H1 (cell line): Measurements from ENCODE around the gene NPHP4. TPM values are rescaled to one million over a fixed set of nuclear protein-coding genes. Genes with fewer than 3 reads are reported as not detected.

Experiments
- CTCF ChIA-PET: fragments of 300-600 bp; sonication (Branson Sonifier 250); formaldehyde crosslinking; loops from one replicate; lab custom pipeline; 2021; ENCODE audit not compliant: partially characterized antibody; lab: Charles Lee
- POLR2A ChIA-PET: fragments of 300-600 bp; sonication (Branson Sonifier 250); formaldehyde crosslinking; loops from one replicate; lab custom pipeline; 2021; ENCODE audit warnings: inconsistent platforms; ENCODE audit not compliant: partially characterized antibody; lab: Charles Lee
- DNase-seq, 2 experiments: peaks; one replicate each; pipeline versions ENCODE4 v3.0.0 to v3.0.0-alpha.2; 2010 to 2022; ENCODE audit warnings: low spot score in 2 of 2, low read depth in 1 of 2, mixed read lengths in 1 of 2
- FAIRE-seq: peaks from 2 replicates; lab custom pipeline; 2011; peaks lifted over from hg19 to GRCh38; lab: Jason Lieb, UNC
- H2AFZ ChIP-seq: 2 replicates; pipeline ENCODE4 v1.8.1; 2012; ENCODE audit warnings: low read length, inconsistent platforms
- H2AK5ac ChIP-seq: 2 replicates; pipeline ENCODE4 v1.6.1; 2013; ENCODE audit warnings: low read depth, low read length
- H2BK120ac ChIP-seq: replicated peaks from 2 replicates; pipeline ENCODE3; 2013; ENCODE audit warnings: low read depth, low read length, inconsistent platforms
- H2BK12ac ChIP-seq: 2 replicates; pipeline ENCODE4 v1.6.1; 2013; ENCODE audit warnings: low read depth, low read length
- H2BK15ac ChIP-seq: 2 replicates; pipeline ENCODE4 v1.6.1; 2013; ENCODE audit warnings: low read length
- H2BK20ac ChIP-seq: 2 replicates; pipeline ENCODE4 v1.6.1; 2013; ENCODE audit warnings: low read length
- H2BK5ac ChIP-seq: 2 replicates; pipeline ENCODE4 v1.6.1; 2013; ENCODE audit warnings: low read depth, low read length
- H3K14ac ChIP-seq: 2 replicates; pipeline ENCODE4 v1.6.1; 2013; ENCODE audit warnings: inconsistent platforms; ENCODE audit not compliant: insufficient read length
- H3K18ac ChIP-seq: 2 replicates; pipeline ENCODE4 v1.6.1; 2013; ENCODE audit warnings: low read length; ENCODE audit errors: extremely low read depth
- H3K23ac ChIP-seq: 2 replicates; pipeline ENCODE4 v1.6.1; 2013; ENCODE audit warnings: inconsistent platforms; ENCODE audit not compliant: insufficient read length
- H3K23me2 ChIP-seq: 2 replicates; pipeline ENCODE4 v1.6.1; 2013; ENCODE audit warnings: low read depth, low read length
- H3K27ac ChIP-seq: 2 replicates; pipeline ENCODE4 v1.6.1; 2011; ENCODE audit warnings: low read depth, low read length, inconsistent platforms
- H3K27me3 ChIP-seq, 4 experiments: replicated peaks in 1 of 4; 1 replicate in 1 of 4; 2 replicates in 3 of 4; pipeline versions ENCODE4 v1.6.1 to v1.8.1; 2011 to 2013; ENCODE audit warnings: low read length in 3 of 4, mild to moderate bottlenecking in 3 of 4, inconsistent platforms in 2 of 4, mixed read lengths in 2 of 4, moderate library complexity in 1 of 4; ENCODE audit not compliant: control insufficient read depth in 3 of 4, insufficient read depth in 3 of 4; ENCODE audit errors: extremely low read depth in 1 of 4
- H3K36me3 ChIP-seq, 4 experiments: 2 replicates each; pipeline versions ENCODE4 v1.6.1 to v1.8.1; 2011 to 2013; ENCODE audit warnings: mild to moderate bottlenecking in 4 of 4, low read length in 3 of 4, moderate library complexity in 2 of 4, control low read depth in 1 of 4, inconsistent platforms in 1 of 4; ENCODE audit not compliant: insufficient read depth in 4 of 4, control insufficient read depth in 2 of 4
- H3K4ac ChIP-seq: replicated peaks from 2 replicates; pipeline ENCODE3; 2013; ENCODE audit warnings: low read length, low read depth, mixed read lengths, inconsistent platforms; ENCODE audit not compliant: insufficient read length
- H3K4me1 ChIP-seq, 4 experiments: replicated peaks in 1 of 4; 1 replicate in 1 of 4; 2 replicates in 3 of 4; pipeline versions ENCODE4 v1.6.1 to v1.8.1; 2011 to 2013; ENCODE audit warnings: low read length in 3 of 4, inconsistent platforms in 2 of 4, mixed read lengths in 1 of 4; ENCODE audit not compliant: insufficient read depth in 4 of 4, control insufficient read depth in 3 of 4
- H3K4me2 ChIP-seq, 2 experiments: 2 replicates each; pipeline versions ENCODE4 v1.6.1 to v1.8.1; 2011 to 2013; ENCODE audit warnings: low read depth in 2 of 2, low read length in 2 of 2, control low read depth in 1 of 2, inconsistent platforms in 1 of 2, mild to moderate bottlenecking in 1 of 2; ENCODE audit not compliant: insufficient read depth in 1 of 2
- H3K4me3 ChIP-seq, 4 experiments: fragments of 200-600, 300-600 bp in 1 of 4; sonication (generic), shearing (Covaris generic), sonication (Bioruptor Twin) in 1 of 4; 2 replicates each; pipeline versions ENCODE4 v1.5.1 to v1.8.1; 2011 to 2016; ENCODE audit warnings: low read length in 4 of 4, low read depth in 3 of 4, control low read depth in 2 of 4, inconsistent platforms in 2 of 4, mild to moderate bottlenecking in 2 of 4, mixed read lengths in 1 of 4, moderate library complexity in 1 of 4; ENCODE audit not compliant: insufficient read depth in 2 of 4; ENCODE audit errors: extremely low read depth in 1 of 4
- H3K56ac ChIP-seq: replicated peaks from 2 replicates; pipeline ENCODE3; 2013; ENCODE audit warnings: low read depth, mild to moderate bottlenecking, mixed read lengths, low read length, inconsistent platforms; ENCODE audit not compliant: insufficient read length
- H3K79me1 ChIP-seq: 2 replicates; pipeline ENCODE4 v1.6.1; 2013; ENCODE audit warnings: low read depth, low read length, control low read depth
- H3K79me2 ChIP-seq, 2 experiments: 2 replicates each; pipeline versions ENCODE4 v1.6.1 to v1.8.1; 2012 to 2013; ENCODE audit warnings: low read length in 2 of 2, mild to moderate bottlenecking in 2 of 2, inconsistent platforms in 1 of 2; ENCODE audit not compliant: insufficient read depth in 2 of 2, control insufficient read depth in 1 of 2
- H3K9ac ChIP-seq, 4 experiments: replicated peaks in 1 of 4; 1 replicate in 1 of 4; 2 replicates in 3 of 4; pipeline versions ENCODE4 v1.6.1 to v1.8.1; 2011 to 2013; ENCODE audit warnings: low read depth in 3 of 4, low read length in 3 of 4, control low read depth in 2 of 4, mild to moderate bottlenecking in 2 of 4, moderate library complexity in 2 of 4, inconsistent platforms in 1 of 4; ENCODE audit errors: extremely low read depth in 1 of 4
- H3K9me3 ChIP-seq, 2 experiments: 2 replicates each; pipeline versions ENCODE4 v1.6.1 to v1.8.1; 2012 to 2013; ENCODE audit warnings: mild to moderate bottlenecking in 2 of 2, moderate library complexity in 2 of 2, control low read depth in 1 of 2, inconsistent platforms in 1 of 2, low read depth in 1 of 2, low read length in 1 of 2, mixed read lengths in 1 of 2; ENCODE audit not compliant: insufficient read depth in 2 of 2
- H4K20me1 ChIP-seq, 2 experiments: replicated peaks in 1 of 2; 2 replicates each; pipeline versions ENCODE3 to v1.8.1; 2011 to 2013; ENCODE audit warnings: inconsistent platforms in 2 of 2, low read length in 2 of 2, mild to moderate bottlenecking in 1 of 2; ENCODE audit not compliant: insufficient read depth in 2 of 2, control insufficient read depth in 1 of 2
- H4K5ac ChIP-seq: 2 replicates; pipeline ENCODE4 v1.6.1; 2013; ENCODE audit warnings: low read length, low read depth, mixed read lengths, inconsistent platforms; ENCODE audit not compliant: insufficient read length
- H4K8ac ChIP-seq: 2 replicates; pipeline ENCODE4 v1.8.0; 2013; ENCODE audit warnings: mild to moderate bottlenecking, moderate library complexity, low read length, inconsistent platforms; ENCODE audit not compliant: insufficient read depth; ENCODE audit errors: extremely low read depth
- H4K91ac ChIP-seq: replicated peaks from 2 replicates; pipeline ENCODE3; 2013; ENCODE audit warnings: low read length, mixed read lengths, inconsistent platforms; ENCODE audit not compliant: insufficient read length
- BACH1 ChIP-seq: IDR thresholded peaks from 2 replicates; pipeline ENCODE4 v1.6.1; 2012; ENCODE audit warnings: low read length, improper control_type of control experiment
- SIRT6 ChIP-seq: IDR thresholded peaks from one replicate; pipeline ENCODE4 v1.7.1; 2012; ENCODE audit warnings: low read length, inconsistent platforms
- TAF7 ChIP-seq: optimal IDR thresholded peaks from 2 replicates; pipeline ENCODE3; 2011; ENCODE audit warnings: low read depth, mild to moderate bottlenecking, inconsistent platforms, low read length, moderate library complexity, borderline replicate concordance
- WGBS, 2 experiments: shearing (Covaris generic) in 1 of 2; methylation state at CpG; one replicate each; pipeline versions ENCODE4 v1.1.6 to v1.1.7; 2013 to 2015; ENCODE audit warnings: low lambda C conversion rate in 2 of 2, mixed read lengths in 2 of 2, inconsistent platforms in 1 of 2, low coverage in 1 of 2, missing lambda C conversion rate in 1 of 2; ENCODE audit not compliant: insufficient replicate concordance in 2 of 2, insufficient coverage in 1 of 2, insufficient read length in 1 of 2; ENCODE audit errors: extremely low coverage in 1 of 2, missing lambda C conversion rate in 1 of 2; 5-methylcytosine and 5-hydroxymethylcytosine counted together
- polyA plus RNA-seq, 7 experiments: library from polyadenylated mRNA; depleted of rRNA in 3 of 7; stranded (reverse) in 5 of 7; unstranded in 2 of 7; fragments of >200 nt in 5 of 7; fragments of 200-250 nt in 2 of 7; gene quantifications; 1 replicate in 5 of 7; 2 replicates in 1 of 7; 4 replicates in 1 of 7; pipeline versions ENCODE4 v1.2.1 to v1.2.3, GENCODE V29; 2011 to 2013; ENCODE audit warnings: missing spikeins in 2 of 7, mixed read lengths in 2 of 7
- total RNA-seq: library from RNA; stranded (reverse); fragmentation: NEBNext Ultra II Directional; extraction: Animal tissue kit (Norgen Biotek cat#: 25700); gene quantifications from 2 replicates; pipeline ENCODE4 v1.2.1, GENCODE V29; 2021
- TF ChIP-seq, protein P1 (sequence below): IDR thresholded peaks from 2 replicates; pipeline ENCODE4 v1.6.1; 2011; ENCODE audit warnings: low read depth, mild to moderate bottlenecking, low read length; ENCODE audit not compliant: insufficient read depth
- TF ChIP-seq, protein P2 (sequence below): IDR thresholded peaks from 2 replicates; pipeline ENCODE4 v1.6.1; 2012; ENCODE audit warnings: inconsistent platforms

Gene NPHP4
- total and polyA plus RNA-seq, 2 of the 8 experiments (the other 6 are each of a cell fraction or from before 2014, with no cell fraction given), result 5.8 to 14.0 TPM

DNA sequence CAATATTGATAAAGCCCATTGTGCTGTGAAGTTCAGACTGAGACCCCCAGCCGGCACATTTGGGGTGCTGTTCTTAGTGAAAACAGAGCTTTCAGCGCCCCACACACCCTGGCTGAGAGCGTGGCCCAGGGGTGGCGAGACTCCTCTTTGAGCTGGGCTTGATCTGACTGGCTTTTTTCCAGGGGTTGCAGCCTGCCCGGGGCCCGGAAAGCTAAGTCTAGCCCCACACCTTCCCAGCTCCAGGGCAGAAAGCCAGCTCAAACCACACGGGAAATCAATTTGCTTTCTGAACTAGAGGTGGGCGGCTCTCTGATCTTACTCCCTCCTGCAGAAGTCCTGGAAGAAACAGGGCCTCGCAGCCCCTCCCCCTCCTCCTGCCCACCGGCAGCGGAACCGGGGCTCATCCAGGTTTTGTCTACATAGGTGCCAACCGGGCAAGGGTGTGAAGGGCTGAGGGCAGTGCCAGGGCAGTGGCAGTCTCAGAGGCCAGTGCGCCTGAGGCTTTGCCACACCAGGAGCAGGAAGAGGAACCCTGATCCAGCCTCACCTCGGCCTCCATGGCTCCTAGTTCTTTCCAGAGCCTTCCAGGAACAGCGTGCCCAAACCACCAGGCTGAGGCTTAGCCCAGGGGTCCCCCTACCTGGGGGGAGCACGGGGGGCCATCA, 155.3 kb downstream of the NPHP4 start:
- DNase-seq, result no peak

More for the DNA sequence above, 155.3 kb downstream of the NPHP4 start:
- Histone ChIP-seq H4K8ac (no peak overlapping the region), H4K20me1 (no peaks in the 10 kb centered on the region), H2BK20ac (0 out of 2 replicates have a peak overlapping the region, but pooled peaks have one; percentile 72), H4K5ac (no peak overlapping the region), H2AFZ (0 out of 2 replicates have a peak overlapping the region, but pooled peaks have one; percentile 5), H2BK15ac (peak overlapping the region; percentile 81; the same call in 1 of the 2 replicates), H3K36me3 (no peaks in the 10 kb centered on the region), H3K27ac (no peak overlapping the region), H4K91ac (peak overlapping the region; percentile 72), H3K56ac (no peak overlapping the region), H3K4me2 (no peak overlapping the region), H3K9ac (no peak overlapping the region), H3K9me3 (no peaks in the 10 kb centered on the region), H3K23ac (no peak overlapping the region), H3K4me3 (no peak overlapping the region), H2BK120ac (no peak overlapping the region), H3K23me2 (no peaks in the 10 kb centered on the region), H3K4ac (no peak overlapping the region), H3K79me1 (no peaks in the 10 kb centered on the region), H3K27me3 (no peaks in the 10 kb centered on the region), H3K4me1 (peaks cover 2 to 16% (median 5%) of the 10 kb centered on the region in 4 experiments; a peak in 6 of 7 replicates), H3K14ac (no peak overlapping the region), H3K79me2 (no peaks in the 10 kb centered on the region), H2AK5ac (no peak overlapping the region), H3K18ac (0 out of 2 replicates have a peak overlapping the region, but pooled peaks have one; percentile 60), H2BK5ac (no peak overlapping the region), H2BK12ac (peak overlapping the region; percentile 68; the same call in 1 of the 2 replicates)
- TF ChIP-seq, protein P1, sequence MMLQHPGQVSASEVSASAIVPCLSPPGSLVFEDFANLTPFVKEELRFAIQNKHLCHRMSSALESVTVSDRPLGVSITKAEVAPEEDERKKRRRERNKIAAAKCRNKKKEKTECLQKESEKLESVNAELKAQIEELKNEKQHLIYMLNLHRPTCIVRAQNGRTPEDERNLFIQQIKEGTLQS, result no peak
- TF ChIP-seq TAF7 (no peak), BACH1 (no peak), SIRT6 (no peak)
- TF ChIP-seq, protein P2, sequence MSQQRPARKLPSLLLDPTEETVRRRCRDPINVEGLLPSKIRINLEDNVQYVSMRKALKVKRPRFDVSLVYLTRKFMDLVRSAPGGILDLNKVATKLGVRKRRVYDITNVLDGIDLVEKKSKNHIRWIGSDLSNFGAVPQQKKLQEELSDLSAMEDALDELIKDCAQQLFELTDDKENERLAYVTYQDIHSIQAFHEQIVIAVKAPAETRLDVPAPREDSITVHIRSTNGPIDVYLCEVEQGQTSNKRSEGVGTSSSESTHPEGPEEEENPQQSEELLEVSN, result no peak
- ChIA-PET POLR2A (interaction anchor here (0.8 kb wide), 2 partner anchors 9 to 22 kb away, joined by 3 read pairs; no protein-coding TSS in a partner anchor), CTCF (interaction anchor here (0.8 to 2.3 kb wide), 15 partner anchors 8 to 326 kb away, joined by 3 to 10 read pairs (median 3); no protein-coding TSS in a partner anchor)
- FAIRE-seq, result no peak
- WGBS, 2 experiments, result 86% methylated on average over 14 of the region's 17 CpGs; no CpG with 5 or more reads in 1 of the 2 experiments
